SK-N-SH (cell line): ENCODE data around the gene E2F3. TPM values are rescaled to one million over a fixed set of nuclear protein-coding genes. Genes with fewer than 3 reads are reported as not detected.

Experiments used
- CTCF ChIA-PET: fragments of 300-600, 350-600 bp; formaldehyde crosslinking; extraction: SDS; loops from one replicate; lab custom pipeline; 2021; lab: Yijun Ruan, JAX
- POLR2A ChIA-PET: fragments of 350-600 bp; sonication (Branson Sonifier 250); formaldehyde crosslinking; extraction: SDS; loops from one replicate; lab custom pipeline; 2020; ENCODE audit warnings: antibody characterized with exemption, inconsistent platforms; lab: Yijun Ruan, JAX
- DNase-seq: peaks from one replicate; pipeline ENCODE4 v3.0.0; 2012
- H2AFZ ChIP-seq: fragments of 200-600 bp; sonication (generic); 2 replicates; pipeline ENCODE4 v1.8.1; 2016; ENCODE audit warnings: antibody characterized with exemption, mild to moderate bottlenecking, low read depth
- H3F3A ChIP-seq: fragments of 200-600 bp; sonication (generic); replicated peaks from 2 replicates; pipeline ENCODE3; 2016; ENCODE audit warnings: antibody characterized with exemption, mild to moderate bottlenecking; ENCODE audit not compliant: insufficient read depth
- H3K27ac ChIP-seq, 2 experiments: fragments of 200-500 bp in 1 of 2; fragments of 200-600 bp in 1 of 2; sonication (Bioruptor generic) in 1 of 2; sonication (generic), shearing (Covaris generic) in 1 of 2; 2 replicates each; pipeline versions ENCODE4 v1.5.1 to v1.6.1; 2014 to 2016; ENCODE audit warnings: low read depth in 2 of 2, inconsistent platforms in 1 of 2, low read length in 1 of 2, mild to moderate bottlenecking in 1 of 2, mixed read lengths in 1 of 2
- H3K27me3 ChIP-seq: fragments of 200-600 bp; sonication (generic), shearing (Covaris generic); 2 replicates; pipeline ENCODE4 v1.6.1; 2016; ENCODE audit warnings: mixed run types; ENCODE audit not compliant: insufficient read depth
- H3K36me3 ChIP-seq, 2 experiments: fragments of 200-500 bp in 1 of 2; fragments of 200-600 bp in 1 of 2; sonication (Bioruptor generic) in 1 of 2; sonication (generic) in 1 of 2; replicated peaks in 1 of 2; 2 replicates each; pipeline versions ENCODE3 to v1.5.1; 2014 to 2016; ENCODE audit warnings: low read length in 1 of 2, mild to moderate bottlenecking in 1 of 2; ENCODE audit not compliant: insufficient read depth in 2 of 2, control insufficient read depth in 1 of 2
- H3K4me1 ChIP-seq, 2 experiments: fragments of 200-500 bp in 1 of 2; fragments of 200-600 bp in 1 of 2; sonication (Bioruptor generic) in 1 of 2; sonication (generic), shearing (Covaris generic) in 1 of 2; 2 replicates each; pipeline versions ENCODE4 v1.5.1 to v1.6.1; 2014 to 2016; ENCODE audit warnings: low read depth in 1 of 2, low read length in 1 of 2, mixed run types in 1 of 2; ENCODE audit not compliant: insufficient read depth in 2 of 2, control insufficient read depth in 1 of 2
- H3K4me2 ChIP-seq: fragments of 200-600 bp; sonication (generic), shearing (Covaris generic); 2 replicates; pipeline ENCODE4 v1.6.1; 2017; ENCODE audit warnings: mixed run types
- H3K4me3 ChIP-seq, 2 experiments: fragments of 200-500 bp in 1 of 2; fragments of 200-600 bp in 1 of 2; sonication (Bioruptor generic) in 1 of 2; sonication (generic), shearing (Covaris generic) in 1 of 2; 2 replicates each; pipeline versions ENCODE4 v1.5.1 to v1.8.1; 2014 to 2016; ENCODE audit warnings: low read depth in 2 of 2, inconsistent platforms in 1 of 2, low read length in 1 of 2, mild to moderate bottlenecking in 1 of 2, mixed read lengths in 1 of 2, moderate library complexity in 1 of 2
- H3K79me2 ChIP-seq: fragments of 200-600 bp; sonication (generic); 2 replicates; pipeline ENCODE4 v1.8.1; 2017; ENCODE audit warnings: mild to moderate bottlenecking; ENCODE audit not compliant: insufficient read depth
- H3K9ac ChIP-seq: fragments of 200-600 bp; sonication (generic); 2 replicates; pipeline ENCODE4 v1.6.1; 2017; ENCODE audit warnings: mixed run types
- H3K9me2 ChIP-seq: fragments of 200-600 bp; sonication (generic); 2 replicates; pipeline ENCODE4 v1.6.1; 2017; ENCODE audit warnings: mixed run types
- H3K9me3 ChIP-seq: fragments of 200-600 bp; sonication (generic); 2 replicates; pipeline ENCODE4 v1.6.1; 2017; ENCODE audit warnings: mixed run types, mild to moderate bottlenecking, moderate library complexity
- H4K20me1 ChIP-seq: fragments of 200-600 bp; sonication (generic); 2 replicates; pipeline ENCODE4 v1.6.1; 2017; ENCODE audit warnings: mild to moderate bottlenecking, mixed run types; ENCODE audit not compliant: insufficient read depth
- ELF1 ChIP-seq: IDR thresholded peaks from 2 replicates; pipeline ENCODE4 v1.4.0; 2012
- FOXJ3 ChIP-seq: sonication (generic); formaldehyde crosslinking; IDR thresholded peaks from 2 replicates; pipeline ENCODE4 v1.5.1; 2020; ENCODE audit warnings: mild to moderate bottlenecking, missing genetic modification reagents
- FOXM1 ChIP-seq: IDR thresholded peaks from 2 replicates; pipeline ENCODE4 v1.4.0; 2012; ENCODE audit warnings: low read depth, mild to moderate bottlenecking
- GABPA ChIP-seq: IDR thresholded peaks from 2 replicates; pipeline ENCODE4 v1.4.0; 2012; ENCODE audit warnings: low read depth, mild to moderate bottlenecking
- MEF2A ChIP-seq: IDR thresholded peaks from 2 replicates; pipeline ENCODE4 v1.4.0; 2012; ENCODE audit warnings: low read depth, borderline replicate concordance
- NFIC ChIP-seq: IDR thresholded peaks from 2 replicates; pipeline ENCODE4 v1.4.0; 2012; ENCODE audit warnings: borderline replicate concordance
- PBX3 ChIP-seq: IDR thresholded peaks from 2 replicates; pipeline ENCODE4; 2012
- POLR2AphosphoS5 ChIP-seq: IDR thresholded peaks from 2 replicates; pipeline ENCODE4 v1.6.1; 2012; ENCODE audit warnings: low read depth, low read length
- RAD21 ChIP-seq: IDR thresholded peaks from 2 replicates; pipeline ENCODE4 v1.6.1; 2012; ENCODE audit warnings: mild to moderate bottlenecking, low read length
- REST ChIP-seq: IDR thresholded peaks from 2 replicates; pipeline ENCODE4 v1.6.1; 2012; ENCODE audit warnings: mild to moderate bottlenecking, low read depth, low read length, moderate library complexity
- SIN3A ChIP-seq: IDR thresholded peaks from 2 replicates; pipeline ENCODE4 v1.6.1; 2012; ENCODE audit warnings: low read depth, mild to moderate bottlenecking, low read length, moderate library complexity, borderline replicate concordance
- SMC3 ChIP-seq: IDR thresholded peaks from 2 replicates; pipeline ENCODE4 v1.6.1; 2012; ENCODE audit warnings: low read depth, low read length, improper control_type of control experiment
- TCF12 ChIP-seq: IDR thresholded peaks from 2 replicates; pipeline ENCODE4 v1.4.0; 2012
- USF2 ChIP-seq: fragments of 150-350 bp; IDR thresholded peaks from 2 replicates; pipeline ENCODE4 v1.6.1; 2017; ENCODE audit warnings: antibody characterized with exemption, low read length, low read depth, borderline replicate concordance
- YY1 ChIP-seq: IDR thresholded peaks from 2 replicates; pipeline ENCODE4 v1.4.0; 2012; ENCODE audit warnings: low read depth, mild to moderate bottlenecking
- ZBTB33 ChIP-seq: IDR thresholded peaks from 2 replicates; pipeline ENCODE4 v1.4.0; 2012; ENCODE audit warnings: low read depth, borderline replicate concordance
- WGBS: methylation state at CpG from one replicate; pipeline ENCODE4 v1.1.6; 2017; ENCODE audit warnings: low lambda C conversion rate; 5-methylcytosine and 5-hydroxymethylcytosine counted together
- polyA plus RNA-seq, 3 experiments: library from polyadenylated mRNA; depleted of rRNA; stranded (reverse); fragments of >200 nt; gene quantifications; 2 replicates each; pipeline ENCODE4 v1.2.3, GENCODE V29; 2012

Gene E2F3
- polyA plus RNA-seq, 1 of the 3 experiments (the other 2 are of a cell fraction) = 12.7 TPM

- WGBS = 96% methylated on average over 3 of the region's 3 CpGs
- CTCF ChIA-PET = interaction anchor here (2.2 kb wide), 1 partner anchor 22 kb away, joined by 6 read pairs; no protein-coding TSS in a partner anchor
- H3F3A ChIP-seq = no peaks in the 10 kb centered on the region
Measured at GRCh38 chr6:20426177-20427082, 24.8 kb downstream of the E2F3 start.

GRCh38 chr6:20427856-20428255 lies 26.2 kb downstream of the E2F3 start:
- no peak for DNase-seq
- no peak for TF ChIP-seq USF2
- no peak for TF ChIP-seq POLR2AphosphoS5
- TF ChIP-seq REST = no peak
- TF ChIP-seq, all 33 proteins: peak for 0
- ChIA-PET CTCF (no interaction called here), POLR2A (no interaction called here)
- peaks cover 92% of the 10 kb centered on the region for H4K20me1 ChIP-seq
- peaks cover 0 to 3% of the 10 kb centered on the region in 2 experiments; a peak in 1 of 4 replicates for H3K4me1 ChIP-seq
- H3F3A ChIP-seq = no peaks in the 10 kb centered on the region
- H3K27ac ChIP-seq = no peak overlapping the region
- no peak overlapping the region for H3K4me2 ChIP-seq
- peaks cover 15% of the 10 kb centered on the region in 2 experiments for H3K36me3 ChIP-seq
- 80% methylated on average over 6 of the region's 6 CpGs for WGBS
- no peak overlapping the region for H2AFZ ChIP-seq
- no peak overlapping the region for H3K9ac ChIP-seq
- no peaks in the 10 kb centered on the region for H3K9me2 ChIP-seq
- H3K9me3 ChIP-seq = no peaks in the 10 kb centered on the region
- no peak overlapping the region for H3K4me3 ChIP-seq
- H3K79me2 ChIP-seq = peaks cover 100% of the 10 kb centered on the region
- no peaks in the 10 kb centered on the region for H3K27me3 ChIP-seq

More at GRCh38 chr6:20426177-20427082, 24.8 kb downstream of the E2F3 start:
- Histone ChIP-seq H3K4me2 (no peak overlapping the region), H3K4me3 (no peak overlapping the region), H3K27me3 (no peaks in the 10 kb centered on the region), H3K27ac (no peak overlapping the region), H4K20me1 (peaks cover 92% of the 10 kb centered on the region), H2AFZ (no peak overlapping the region), H3K9me2 (no peaks in the 10 kb centered on the region), H3K9me3 (no peaks in the 10 kb centered on the region), H3K9ac (no peak overlapping the region), H3K36me3 (peaks cover 12 to 17% of the 10 kb centered on the region in 2 experiments), H3K4me1 (peaks cover 0 to 3% of the 10 kb centered on the region in 2 experiments; a peak in 1 of 4 replicates), H3K79me2 (peaks cover 100% of the 10 kb centered on the region)
- no peak for DNase-seq
- POLR2A ChIA-PET = interaction anchor here (0.5 to 0.7 kb wide), 2 partner anchors 11 to 65 kb away, joined by 3 read pairs; no protein-coding TSS in a partner anchor
- TF ChIP-seq PBX3 = no peak
- no peak for TF ChIP-seq MEF2A
- no peak for TF ChIP-seq SMC3
- no peak for TF ChIP-seq SIN3A
- TF ChIP-seq FOXJ3 (CRISPR knock-in tag) = no peak
- no peak for TF ChIP-seq YY1
- TF ChIP-seq ELF1 = no peak
- no peak for TF ChIP-seq FOXM1
- no peak for TF ChIP-seq NFIC
- TF ChIP-seq TCF12 = no peak
- no peak for TF ChIP-seq RAD21
- TF ChIP-seq GABPA = no peak
- TF ChIP-seq ZBTB33 = no peak
